GM12864 (cell line): ENCODE measurements around the gene MAP1LC3B.

Experiments used
- DNase-seq: peaks from one replicate; pipeline ENCODE4 v3.0.0-alpha.2; 2011; ENCODE audit warnings: low read depth
- H3K4me3 ChIP-seq: 2 replicates; pipeline ENCODE4 v1.5.1; 2011; ENCODE audit warnings: mild to moderate bottlenecking, low read depth, low read length, control low read depth
- TF ChIP-seq, protein P1 (sequence below): IDR thresholded peaks from 2 replicates; pipeline ENCODE4 v1.5.1; 2011; ENCODE audit warnings: low read depth, mild to moderate bottlenecking, moderate library complexity, low read length, control low read depth, inconsistent platforms; ENCODE audit errors: missing control alignments

Gene MAP1LC3B

GRCh38 chr16:87404764-87405625 is 12.9 kb downstream of the MAP1LC3B start:
- no peak for DNase-seq
- TF ChIP-seq, protein P1, sequence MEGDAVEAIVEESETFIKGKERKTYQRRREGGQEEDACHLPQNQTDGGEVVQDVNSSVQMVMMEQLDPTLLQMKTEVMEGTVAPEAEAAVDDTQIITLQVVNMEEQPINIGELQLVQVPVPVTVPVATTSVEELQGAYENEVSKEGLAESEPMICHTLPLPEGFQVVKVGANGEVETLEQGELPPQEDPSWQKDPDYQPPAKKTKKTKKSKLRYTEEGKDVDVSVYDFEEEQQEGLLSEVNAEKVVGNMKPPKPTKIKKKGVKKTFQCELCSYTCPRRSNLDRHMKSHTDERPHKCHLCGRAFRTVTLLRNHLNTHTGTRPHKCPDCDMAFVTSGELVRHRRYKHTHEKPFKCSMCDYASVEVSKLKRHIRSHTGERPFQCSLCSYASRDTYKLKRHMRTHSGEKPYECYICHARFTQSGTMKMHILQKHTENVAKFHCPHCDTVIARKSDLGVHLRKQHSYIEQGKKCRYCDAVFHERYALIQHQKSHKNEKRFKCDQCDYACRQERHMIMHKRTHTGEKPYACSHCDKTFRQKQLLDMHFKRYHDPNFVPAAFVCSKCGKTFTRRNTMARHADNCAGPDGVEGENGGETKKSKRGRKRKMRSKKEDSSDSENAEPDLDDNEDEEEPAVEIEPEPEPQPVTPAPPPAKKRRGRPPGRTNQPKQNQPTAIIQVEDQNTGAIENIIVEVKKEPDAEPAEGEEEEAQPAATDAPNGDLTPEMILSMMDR, result no peak
- no peak overlapping the region for H3K4me3 ChIP-seq

GRCh38 chr16:87406495-87407088 is 14.5 kb downstream of the MAP1LC3B start:
- H3K4me3 ChIP-seq, result no peak overlapping the region
- TF ChIP-seq, protein P1, result no peak
- no peak for DNase-seq

DNA sequence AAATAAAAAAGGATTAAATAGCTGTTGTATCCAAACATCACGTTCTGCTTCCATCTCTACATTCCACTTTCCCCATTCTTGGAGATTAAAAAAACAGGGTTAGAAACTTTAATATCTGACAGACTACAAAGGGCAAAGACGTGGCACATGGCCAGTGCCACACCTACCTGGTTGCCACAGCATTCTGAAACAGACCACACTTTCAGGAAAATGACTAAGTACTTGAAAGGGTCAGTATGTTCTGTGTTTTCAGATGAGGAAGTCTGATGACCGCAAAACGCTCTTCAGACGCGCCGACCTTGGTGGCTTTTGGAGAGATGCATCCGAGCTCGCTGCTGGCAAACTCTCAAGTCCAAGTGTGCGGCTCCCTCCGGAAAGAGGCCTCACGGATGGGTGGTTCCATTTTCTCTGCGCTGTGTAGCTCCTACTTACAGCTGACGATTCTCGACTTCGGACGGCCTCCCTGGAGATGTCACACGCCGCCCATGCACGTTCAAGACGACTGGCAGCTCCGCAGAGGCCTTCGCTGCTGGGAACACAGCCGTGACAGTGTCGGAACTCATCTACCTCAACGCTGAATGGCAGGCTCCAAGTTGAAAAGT is 15.5 kb downstream of the MAP1LC3B start:
- no peak overlapping the region for H3K4me3 ChIP-seq
- TF ChIP-seq, protein P1, result no peak
- DNase-seq, result peak; percentile 74

- TF ChIP-seq, protein P1, result no peak
- no peak overlapping the region for H3K4me3 ChIP-seq
- DNase-seq, result no peak
Measured at GRCh38 chr16:87409153-87409552, 17.0 kb downstream of the MAP1LC3B start.

GRCh38 chr16:87409781-87410180 is 17.6 kb downstream of the MAP1LC3B start:
- DNase-seq, result no peak
- H3K4me3 ChIP-seq, result no peak overlapping the region
- TF ChIP-seq, protein P1, result no peak

GRCh38 chr16:87410530-87410929 is 18.4 kb downstream of the MAP1LC3B start:
- TF ChIP-seq, protein P1, result no peak
- H3K4me3 ChIP-seq, result no peak overlapping the region
- no peak for DNase-seq
